HG02610 (cell line): ENCODE measurements around the gene MICB.
"Not testable (repeated sequence)": the region's sequence is repeated elsewhere in the genome, so short reads cannot be mapped to it uniquely, and the experiment has no call there.

Source experiments
- ATAC-seq: cut with Tn5 transposase; IDR thresholded peaks from one replicate; pipeline ENCODE4 v1.9.1; 2021; ENCODE audit warnings: mild to moderate bottlenecking, moderate library complexity; ENCODE audit not compliant: unreplicated experiment

Gene MICB

DNA sequence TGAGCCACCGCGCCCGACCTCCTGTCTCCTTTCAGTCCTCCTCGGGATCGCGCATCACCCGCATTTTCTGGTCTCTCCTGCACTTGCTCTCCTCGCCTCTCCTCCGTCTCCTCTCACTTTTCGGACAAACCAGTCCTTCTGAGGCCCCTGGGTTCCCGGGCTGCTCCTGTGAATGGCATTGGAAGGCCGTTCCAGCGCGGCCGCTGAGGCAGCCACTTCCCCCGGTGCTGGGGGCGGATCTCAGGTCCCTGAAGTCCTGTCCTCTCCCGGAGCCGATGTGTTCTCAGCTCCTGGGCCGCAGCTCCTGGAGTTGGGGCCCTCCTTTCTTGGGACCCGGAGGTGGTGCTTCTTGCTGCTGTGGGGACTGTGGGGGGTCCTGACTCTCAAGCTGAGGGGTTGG, 803 bp downstream of the MICB start:
- ATAC-seq: no peak

- ATAC-seq: not testable (repeated sequence)
These were observed 1.7 kb downstream of the MICB start for GRCh38 chr6:31499648-31500047.

DNA sequence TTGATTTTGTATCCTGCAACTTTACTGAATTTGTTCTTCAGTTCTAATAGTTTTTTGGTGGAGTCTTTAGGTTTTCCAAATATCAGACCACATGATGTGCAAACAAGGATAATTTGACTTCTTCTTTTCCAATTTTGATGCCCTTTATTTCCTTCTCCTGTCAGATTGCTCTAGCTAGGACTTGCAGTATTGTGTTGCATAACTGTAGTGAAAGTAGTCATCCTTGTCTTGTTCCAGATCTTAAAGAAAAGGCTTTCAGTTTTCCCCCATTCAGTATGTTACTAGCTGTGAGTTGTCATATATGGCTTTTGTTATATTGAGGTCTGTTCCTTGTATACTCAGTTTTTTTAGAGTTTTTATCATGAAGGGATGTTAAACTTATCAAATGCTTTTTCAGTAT, 4.6 kb downstream of the MICB start:
- ATAC-seq: no peak

GRCh38 chr6:31509036-31509435, 11.1 kb downstream of the MICB start:
- not testable (repeated sequence) for ATAC-seq

DNA sequence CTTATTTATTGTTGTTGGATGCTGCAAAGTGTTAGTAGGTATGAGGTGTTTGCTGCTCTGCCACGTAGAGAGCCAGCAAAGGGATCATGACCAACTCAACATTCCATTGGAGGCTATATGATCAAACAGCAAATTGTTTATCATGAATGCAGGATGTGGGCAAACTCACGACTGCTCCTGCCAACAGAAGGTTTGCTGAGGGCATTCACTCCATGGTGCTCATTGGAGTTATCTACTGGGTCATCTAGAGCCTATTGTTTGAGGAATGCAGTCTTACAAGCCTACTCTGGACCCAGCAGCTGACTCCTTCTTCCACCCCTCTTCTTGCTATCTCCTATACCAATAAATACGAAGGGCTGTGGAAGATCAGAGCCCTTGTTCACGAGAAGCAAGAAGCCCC, 12.1 kb downstream of the MICB start:
- ATAC-seq: no peak

- no peak for ATAC-seq
These were observed 15.7 kb downstream of the MICB start for GRCh38 chr6:31513456-31514165.

DNA sequence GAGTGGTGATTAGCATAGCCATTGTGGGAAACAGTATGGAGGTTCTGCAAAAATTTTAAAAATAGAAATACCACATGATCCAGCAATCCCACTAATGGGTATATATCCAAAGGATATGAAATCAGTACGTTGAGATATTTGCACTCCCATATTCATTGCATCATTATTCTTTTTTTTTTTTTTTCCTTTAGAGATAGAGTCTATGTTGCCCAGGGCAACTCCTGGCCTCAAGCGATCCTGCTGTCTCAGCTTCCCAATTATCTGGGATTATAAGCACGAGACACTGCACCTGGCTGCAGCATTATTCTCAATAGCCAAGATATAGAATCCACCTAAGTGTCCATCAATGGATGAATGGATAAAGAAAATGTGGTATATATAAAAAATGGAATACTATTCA, 23.9 kb downstream of the MICB start:
- ATAC-seq: no peak

DNA sequence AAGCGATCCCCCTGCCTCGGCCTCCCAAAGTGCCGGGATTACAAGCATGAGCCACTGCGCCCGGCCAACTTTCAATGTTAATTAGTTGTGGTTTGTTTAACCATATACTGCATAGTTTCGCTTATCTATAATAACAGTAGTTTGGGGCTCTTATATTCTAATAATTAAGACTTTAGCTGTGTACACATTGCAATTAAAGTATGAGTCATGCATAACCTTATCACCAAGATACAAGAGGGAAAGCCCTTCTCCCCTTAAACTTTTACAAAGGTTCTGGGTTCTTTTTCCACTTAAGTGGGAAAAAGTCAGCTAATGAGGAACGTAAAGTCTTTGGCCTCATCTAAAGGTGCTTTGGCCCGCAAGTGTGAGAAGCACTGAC, 27.6 kb downstream of the MICB start:
- ATAC-seq: no peak

GRCh38 chr6:31525932-31526591, 28.1 kb downstream of the MICB start:
- no peak for ATAC-seq

GRCh38 chr6:31528307-31528777, 30.4 kb downstream of the MICB start:
- no peak for ATAC-seq

DNA sequence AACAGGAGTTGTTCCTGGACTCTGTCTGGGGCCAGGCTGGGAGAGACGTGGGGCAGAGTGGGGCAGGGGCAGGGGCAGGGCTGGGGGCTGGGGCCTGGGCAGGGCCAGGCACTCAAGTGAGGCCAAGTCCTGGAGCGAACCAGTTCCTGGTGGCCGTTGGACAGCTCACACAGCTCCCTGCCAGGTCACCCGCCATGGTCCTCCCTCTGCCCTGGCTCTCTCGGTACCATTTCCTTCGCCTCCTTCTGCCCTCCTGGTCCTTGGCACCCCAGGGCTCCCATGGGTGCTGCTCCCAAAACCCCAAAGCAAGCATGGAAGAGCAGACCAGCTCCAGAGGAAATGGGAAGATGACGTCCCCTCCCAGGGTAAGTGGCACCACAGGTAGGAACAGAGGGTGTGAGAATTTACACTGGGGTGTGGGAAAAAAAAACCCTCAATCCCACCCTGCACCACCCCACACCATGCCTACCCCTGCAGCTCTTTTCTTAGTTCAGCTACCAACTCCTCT, 30.9 kb downstream of the MICB start, which contains the start of gene MCCD1:
Gene MCCD1, plus strand, starts transcription at position 142 of the 508 bp plus-strand sequence. Its CDS starts 53 bp downstream, at position 195.
- ATAC-seq: no peak

GRCh38 chr6:31529329-31530150, 31.6 kb downstream of the MICB start:
- no peak for ATAC-seq

DNA sequence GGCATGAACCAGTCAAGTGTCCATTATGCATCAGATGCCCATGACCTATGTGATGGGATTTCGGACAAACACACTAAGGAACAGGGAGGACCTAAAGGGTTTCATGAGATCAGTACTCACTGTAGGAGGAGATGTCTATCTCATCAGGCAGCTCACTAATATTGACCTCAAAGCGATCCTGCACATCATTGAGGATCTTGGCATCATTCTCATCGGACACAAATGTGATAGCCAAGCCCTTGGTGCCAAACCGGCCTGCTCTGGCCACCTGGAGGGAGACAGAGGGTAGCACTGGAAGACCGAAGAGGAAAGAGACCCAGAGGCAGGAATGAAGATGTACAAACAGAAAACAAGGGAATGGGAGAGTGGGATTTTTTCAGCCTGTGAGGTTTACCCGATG, 32.7 kb downstream of the MICB start:
- ATAC-seq: no peak

GRCh38 chr6:31531162-31531561, 33.2 kb downstream of the MICB start:
- no peak for ATAC-seq

DNA sequence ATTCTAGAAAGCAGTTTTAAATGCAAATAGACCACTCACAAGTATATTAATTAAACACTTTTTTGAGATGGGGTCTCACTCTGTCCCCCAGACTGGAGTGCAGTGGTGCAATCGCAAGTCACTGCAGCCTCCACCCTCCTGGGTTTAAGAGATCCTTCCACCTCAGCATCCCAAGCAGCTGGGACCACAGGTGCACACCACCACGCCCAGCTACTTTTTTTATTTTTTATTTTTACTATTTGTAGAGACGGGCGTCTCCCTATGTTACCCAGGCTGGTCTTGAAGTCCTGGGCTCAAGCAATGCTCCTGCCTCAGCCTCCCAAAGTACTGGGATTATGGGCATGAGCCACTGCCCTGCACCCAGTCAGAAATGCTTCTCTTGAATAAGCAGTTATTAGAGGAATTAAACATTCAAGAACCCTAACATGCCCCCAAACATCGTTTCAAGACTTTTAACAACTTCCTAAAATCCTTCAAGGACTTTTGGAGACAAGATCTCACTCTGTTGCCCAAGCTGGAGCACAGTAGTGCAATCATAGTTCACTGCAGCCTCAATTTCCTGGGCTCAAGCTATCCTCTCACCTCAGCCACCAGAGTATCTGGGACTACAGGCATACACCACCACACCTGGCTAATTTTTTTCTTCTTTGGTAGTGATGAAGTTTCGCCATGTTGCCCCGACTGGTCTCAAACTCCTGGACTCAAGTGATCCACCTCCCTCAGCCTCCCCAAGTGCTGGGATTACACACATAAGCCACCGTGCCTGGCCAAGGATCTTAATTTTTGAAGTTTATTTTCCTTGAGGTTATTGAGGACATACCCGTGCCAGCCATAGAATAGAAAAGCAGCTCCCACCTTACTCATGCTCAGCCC, 34.1 kb downstream of the MICB start:
- no peak for ATAC-seq

- ATAC-seq: no peak
These were observed 34.9 kb downstream of the MICB start for GRCh38 chr6:31532644-31533454.

- ATAC-seq: no peak
These were observed 35.5 kb downstream of the MICB start for GRCh38 chr6:31533455-31533841.

- ATAC-seq: no peak
These were observed 36.1 kb downstream of the MICB start for GRCh38 chr6:31534011-31534410.

- ATAC-seq: no peak
These were observed 36.6 kb downstream of the MICB start for GRCh38 chr6:31534521-31535040.
